ENCODE measurements around the gene GLRA3. TPM values are rescaled to one million over a fixed set of nuclear protein-coding genes. Genes with fewer than 3 reads are reported as not detected.
"Not testable (repeated sequence)": the region's sequence is repeated elsewhere in the genome, so short reads cannot be mapped to it uniquely, and the experiment has no call there.

Gene GLRA3
- polyA plus RNA-seq (ENCODE audit: insufficient read depth in 1 of 5, insufficient read length in 5 of 5, low replicate concordance in 1 of 5), result under 1 TPM in 3 of 5 donors, not detected in 2; 0.04 to 0.12 (median 0.05) TPM
- long read RNA-seq, donor 1, result 0 reads
- long read RNA-seq, donor 2, result 0 reads
- long read RNA-seq, donor 3, result 0 reads
- long read RNA-seq, donor 4, partial matches to known transcripts, result 0 of 1 reads
- long read RNA-seq, donor 4, other reads (novel, unspliced or antisense), result 0 of 1 reads
- long read RNA-seq, donor 5, result 0 reads
- long read RNA-seq, donor 6, result 0 reads
- long read RNA-seq, donor 7, result 0 reads
- long read RNA-seq, donor 8, result 0 reads

GRCh38 chr4:174828845-174829701 lies at the start of gene GLRA3:
TSS of gene GLRA3 (minus strand) at chr4:174829247. CDS start at chr4:174828811, 436 bp downstream.
- peak; percentile 49 to 56 for DNase-seq

- DNase-seq, result no peak
These were observed 45.9 kb upstream of the GLRA3 start for GRCh38 chr4:174874898-174875297.

- DNase-seq, result no peak
These were observed 44.9 kb upstream of the GLRA3 start for GRCh38 chr4:174873931-174874330.

- not testable (repeated sequence) for DNase-seq
These were observed 44.1 kb upstream of the GLRA3 start for GRCh38 chr4:174873146-174873545.

- peak in 1 of 2 donors; percentile 1 for DNase-seq
These were observed 42.4 kb upstream of the GLRA3 start for GRCh38 chr4:174871407-174871806.

- DNase-seq, result no peak
These were observed 41.3 kb upstream of the GLRA3 start for GRCh38 chr4:174870311-174870710.

GRCh38 chr4:174869339-174869738 lies 40.3 kb upstream of the GLRA3 start:
- no peak for DNase-seq

- DNase-seq, result no peak
These were observed 38.9 kb upstream of the GLRA3 start for GRCh38 chr4:174867903-174868302.

- no peak for DNase-seq
These were observed 36.5 kb upstream of the GLRA3 start for GRCh38 chr4:174865418-174865985.

GRCh38 chr4:174864031-174864430 lies 35.0 kb upstream of the GLRA3 start:
- DNase-seq, result no peak

GRCh38 chr4:174860588-174860987 lies 31.5 kb upstream of the GLRA3 start:
- DNase-seq, result no peak

GRCh38 chr4:174859904-174860303 lies 30.9 kb upstream of the GLRA3 start:
- no peak for DNase-seq

- DNase-seq, result no peak
These were observed 28.1 kb upstream of the GLRA3 start for GRCh38 chr4:174856926-174857800.

- DNase-seq, result no peak
These were observed 26.0 kb upstream of the GLRA3 start for GRCh38 chr4:174855050-174855449.

- DNase-seq, result no peak
These were observed 24.6 kb upstream of the GLRA3 start for GRCh38 chr4:174853629-174854028.

GRCh38 chr4:174848596-174848995 lies 19.5 kb upstream of the GLRA3 start:
- DNase-seq, result no peak

- DNase-seq, result no peak
These were observed 18.9 kb upstream of the GLRA3 start for GRCh38 chr4:174847801-174848427.

- DNase-seq, result no peak
These were observed 6.5 kb upstream of the GLRA3 start for GRCh38 chr4:174835536-174835935.

GRCh38 chr4:174834477-174834876 lies 5.4 kb upstream of the GLRA3 start:
- no peak for DNase-seq

GRCh38 chr4:174826660-174827059 lies 2.4 kb downstream of the GLRA3 start:
- no peak for DNase-seq

- no peak for DNase-seq
These were observed 13.8 kb downstream of the GLRA3 start for GRCh38 chr4:174815282-174815681.
